Measurements from ENCODE around the gene CTPS1.

CTPS1 gene

DNA sequence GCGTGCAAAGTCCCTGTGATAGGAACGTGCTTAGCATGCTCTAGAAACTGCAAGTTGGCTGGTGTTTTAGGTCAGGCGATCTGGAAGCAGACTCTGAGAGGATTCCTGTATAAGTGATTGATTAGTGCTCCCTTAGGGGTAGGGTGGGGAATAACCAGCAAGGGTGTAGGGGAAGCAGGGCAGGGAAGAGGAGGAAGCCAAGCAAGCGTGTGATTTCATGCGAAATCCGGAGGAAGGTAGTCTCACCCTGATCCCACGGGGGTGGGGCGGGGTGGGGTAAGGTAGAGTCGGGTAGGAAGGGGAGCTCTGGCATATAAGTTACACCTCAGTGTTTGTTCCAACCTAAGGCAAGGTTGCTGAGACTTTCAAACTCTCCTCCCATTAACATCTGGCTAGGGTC, 24.9 kb upstream of the CTPS1 start:
- TF ChIP-seq SNAI2 (CRISPR knock-in tag; IDR thresholded peaks at IDR 0.05) = no peak
- no peak for TF ChIP-seq ARNTL (CRISPR knock-in tag; IDR thresholded peaks at IDR 0.05; ENCODE audit: borderline replicate concordance, low read depth)
- TF ChIP-seq ZNF70 (CRISPR knock-in tag; IDR thresholded peaks at IDR 0.05) = no peak
- TF ChIP-seq, protein P1, sequence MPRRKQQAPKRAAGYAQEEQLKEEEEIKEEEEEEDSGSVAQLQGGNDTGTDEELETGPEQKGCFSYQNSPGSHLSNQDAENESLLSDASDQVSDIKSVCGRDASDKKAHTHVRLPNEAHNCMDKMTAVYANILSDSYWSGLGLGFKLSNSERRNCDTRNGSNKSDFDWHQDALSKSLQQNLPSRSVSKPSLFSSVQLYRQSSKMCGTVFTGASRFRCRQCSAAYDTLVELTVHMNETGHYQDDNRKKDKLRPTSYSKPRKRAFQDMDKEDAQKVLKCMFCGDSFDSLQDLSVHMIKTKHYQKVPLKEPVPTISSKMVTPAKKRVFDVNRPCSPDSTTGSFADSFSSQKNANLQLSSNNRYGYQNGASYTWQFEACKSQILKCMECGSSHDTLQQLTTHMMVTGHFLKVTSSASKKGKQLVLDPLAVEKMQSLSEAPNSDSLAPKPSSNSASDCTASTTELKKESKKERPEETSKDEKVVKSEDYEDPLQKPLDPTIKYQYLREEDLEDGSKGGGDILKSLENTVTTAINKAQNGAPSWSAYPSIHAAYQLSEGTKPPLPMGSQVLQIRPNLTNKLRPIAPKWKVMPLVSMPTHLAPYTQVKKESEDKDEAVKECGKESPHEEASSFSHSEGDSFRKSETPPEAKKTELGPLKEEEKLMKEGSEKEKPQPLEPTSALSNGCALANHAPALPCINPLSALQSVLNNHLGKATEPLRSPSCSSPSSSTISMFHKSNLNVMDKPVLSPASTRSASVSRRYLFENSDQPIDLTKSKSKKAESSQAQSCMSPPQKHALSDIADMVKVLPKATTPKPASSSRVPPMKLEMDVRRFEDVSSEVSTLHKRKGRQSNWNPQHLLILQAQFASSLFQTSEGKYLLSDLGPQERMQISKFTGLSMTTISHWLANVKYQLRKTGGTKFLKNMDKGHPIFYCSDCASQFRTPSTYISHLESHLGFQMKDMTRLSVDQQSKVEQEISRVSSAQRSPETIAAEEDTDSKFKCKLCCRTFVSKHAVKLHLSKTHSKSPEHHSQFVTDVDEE (CRISPR knock-in tag; IDR thresholded peaks at IDR 0.05) = no peak
- no peak for TF ChIP-seq CSDC2 (CRISPR knock-in tag; IDR thresholded peaks at IDR 0.05)
- no peak for ATAC-seq

DNA sequence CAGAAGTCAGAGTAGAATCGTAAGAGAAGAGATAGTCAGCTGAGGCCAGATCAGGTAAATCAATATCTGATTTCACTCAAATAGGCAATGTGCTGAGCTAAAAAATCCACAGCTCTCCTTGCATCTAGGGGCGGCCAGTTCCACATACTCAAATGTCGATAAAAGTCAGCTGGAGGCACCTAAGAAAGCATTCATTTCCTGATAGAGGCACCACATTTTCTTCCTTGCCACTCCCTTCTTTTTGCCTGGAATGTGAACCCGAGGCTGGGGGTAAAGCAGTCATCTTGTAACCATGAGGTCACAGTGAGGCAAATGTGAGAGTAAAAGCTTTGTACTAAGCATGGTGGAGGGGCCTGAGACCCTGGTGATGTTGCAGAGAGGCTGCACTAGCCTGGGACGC, 24.2 kb upstream of the CTPS1 start:
- ATAC-seq = no peak
- no peak for TF ChIP-seq SNAI2 (CRISPR knock-in tag; IDR thresholded peaks at IDR 0.05)
- no peak for TF ChIP-seq OSR1 (CRISPR knock-in tag; IDR thresholded peaks at IDR 0.05)
- no peak for TF ChIP-seq ZFP30 (CRISPR knock-in tag; IDR thresholded peaks at IDR 0.05)
- TF ChIP-seq ESRRG (CRISPR knock-in tag; IDR thresholded peaks at IDR 0.05) = no peak
- no peak for TF ChIP-seq ISL1 (CRISPR knock-in tag; IDR thresholded peaks at IDR 0.05)
- TF ChIP-seq ZNF565 (CRISPR knock-in tag; conservative IDR thresholded peaks at IDR 0.05; ENCODE audit: low read depth) = no peak
- no peak for TF ChIP-seq CSDC2 (CRISPR knock-in tag; IDR thresholded peaks at IDR 0.05)
- TF ChIP-seq, protein P2, sequence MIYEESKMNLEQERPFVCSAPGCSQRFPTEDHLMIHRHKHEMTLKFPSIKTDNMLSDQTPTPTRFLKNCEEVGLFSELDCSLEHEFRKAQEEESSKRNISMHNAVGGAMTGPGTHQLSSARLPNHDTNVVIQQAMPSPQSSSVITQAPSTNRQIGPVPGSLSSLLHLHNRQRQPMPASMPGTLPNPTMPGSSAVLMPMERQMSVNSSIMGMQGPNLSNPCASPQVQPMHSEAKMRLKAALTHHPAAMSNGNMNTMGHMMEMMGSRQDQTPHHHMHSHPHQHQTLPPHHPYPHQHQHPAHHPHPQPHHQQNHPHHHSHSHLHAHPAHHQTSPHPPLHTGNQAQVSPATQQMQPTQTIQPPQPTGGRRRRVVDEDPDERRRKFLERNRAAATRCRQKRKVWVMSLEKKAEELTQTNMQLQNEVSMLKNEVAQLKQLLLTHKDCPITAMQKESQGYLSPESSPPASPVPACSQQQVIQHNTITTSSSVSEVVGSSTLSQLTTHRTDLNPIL (CRISPR knock-in tag; IDR thresholded peaks at IDR 0.05; ENCODE audit: low read depth) = no peak

DNA sequence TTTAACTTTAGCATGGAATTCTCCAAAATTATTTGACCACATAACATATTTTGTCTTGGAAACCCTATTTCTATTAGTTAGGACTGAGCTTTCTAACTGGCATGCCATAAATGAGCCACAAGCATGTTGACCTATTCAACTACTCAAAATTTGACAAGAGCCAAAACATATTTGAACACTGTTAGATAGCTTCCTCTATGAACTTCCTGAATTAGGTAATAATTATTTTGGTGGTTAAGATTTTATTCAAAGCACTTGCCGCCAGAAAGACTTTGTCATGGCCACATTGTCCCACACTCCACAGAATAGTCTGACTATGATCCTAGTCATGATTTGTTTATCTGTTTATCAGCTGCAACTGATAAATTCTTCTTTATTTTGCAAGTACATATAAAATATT, 23.1 kb upstream of the CTPS1 start:
- TF ChIP-seq ZNF565 (CRISPR knock-in tag; conservative IDR thresholded peaks at IDR 0.05; ENCODE audit: low read depth) = no peak
- TF ChIP-seq, protein P3, sequence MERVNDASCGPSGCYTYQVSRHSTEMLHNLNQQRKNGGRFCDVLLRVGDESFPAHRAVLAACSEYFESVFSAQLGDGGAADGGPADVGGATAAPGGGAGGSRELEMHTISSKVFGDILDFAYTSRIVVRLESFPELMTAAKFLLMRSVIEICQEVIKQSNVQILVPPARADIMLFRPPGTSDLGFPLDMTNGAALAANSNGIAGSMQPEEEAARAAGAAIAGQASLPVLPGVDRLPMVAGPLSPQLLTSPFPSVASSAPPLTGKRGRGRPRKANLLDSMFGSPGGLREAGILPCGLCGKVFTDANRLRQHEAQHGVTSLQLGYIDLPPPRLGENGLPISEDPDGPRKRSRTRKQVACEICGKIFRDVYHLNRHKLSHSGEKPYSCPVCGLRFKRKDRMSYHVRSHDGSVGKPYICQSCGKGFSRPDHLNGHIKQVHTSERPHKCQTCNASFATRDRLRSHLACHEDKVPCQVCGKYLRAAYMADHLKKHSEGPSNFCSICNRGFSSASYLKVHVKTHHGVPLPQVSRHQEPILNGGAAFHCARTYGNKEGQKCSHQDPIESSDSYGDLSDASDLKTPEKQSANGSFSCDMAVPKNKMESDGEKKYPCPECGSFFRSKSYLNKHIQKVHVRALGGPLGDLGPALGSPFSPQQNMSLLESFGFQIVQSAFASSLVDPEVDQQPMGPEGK (CRISPR knock-in tag; IDR thresholded peaks at IDR 0.05; ENCODE audit: borderline replicate concordance) = no peak
- TF ChIP-seq RARB (CRISPR knock-in tag; IDR thresholded peaks at IDR 0.05) = no peak
- TF ChIP-seq ZC3H10 (CRISPR knock-in tag; IDR thresholded peaks at IDR 0.05) = no peak
- no peak for TF ChIP-seq ZFP3 (CRISPR knock-in tag; IDR thresholded peaks at IDR 0.05)
- TF ChIP-seq, protein P4, sequence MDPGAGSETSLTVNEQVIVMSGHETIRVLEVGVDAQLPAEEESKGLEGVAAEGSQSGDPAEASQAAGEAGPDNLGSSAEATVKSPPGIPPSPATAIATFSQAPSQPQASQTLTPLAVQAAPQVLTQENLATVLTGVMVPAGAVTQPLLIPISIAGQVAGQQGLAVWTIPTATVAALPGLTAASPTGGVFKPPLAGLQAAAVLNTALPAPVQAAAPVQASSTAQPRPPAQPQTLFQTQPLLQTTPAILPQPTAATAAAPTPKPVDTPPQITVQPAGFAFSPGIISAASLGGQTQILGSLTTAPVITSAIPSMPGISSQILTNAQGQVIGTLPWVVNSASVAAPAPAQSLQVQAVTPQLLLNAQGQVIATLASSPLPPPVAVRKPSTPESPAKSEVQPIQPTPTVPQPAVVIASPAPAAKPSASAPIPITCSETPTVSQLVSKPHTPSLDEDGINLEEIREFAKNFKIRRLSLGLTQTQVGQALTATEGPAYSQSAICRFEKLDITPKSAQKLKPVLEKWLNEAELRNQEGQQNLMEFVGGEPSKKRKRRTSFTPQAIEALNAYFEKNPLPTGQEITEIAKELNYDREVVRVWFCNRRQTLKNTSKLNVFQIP (CRISPR knock-in tag; IDR thresholded peaks at IDR 0.05; ENCODE audit: borderline replicate concordance, low read depth) = no peak
- TF ChIP-seq PPARA (CRISPR knock-in tag; IDR thresholded peaks at IDR 0.05; ENCODE audit: borderline replicate concordance) = no peak
- TF ChIP-seq BACH2 (CRISPR knock-in tag; IDR thresholded peaks at IDR 0.05; ENCODE audit: borderline replicate concordance) = no peak
- TF ChIP-seq TCF4 (CRISPR knock-in tag; IDR thresholded peaks at IDR 0.05; ENCODE audit: borderline replicate concordance) = no peak
- TF ChIP-seq, protein P5, sequence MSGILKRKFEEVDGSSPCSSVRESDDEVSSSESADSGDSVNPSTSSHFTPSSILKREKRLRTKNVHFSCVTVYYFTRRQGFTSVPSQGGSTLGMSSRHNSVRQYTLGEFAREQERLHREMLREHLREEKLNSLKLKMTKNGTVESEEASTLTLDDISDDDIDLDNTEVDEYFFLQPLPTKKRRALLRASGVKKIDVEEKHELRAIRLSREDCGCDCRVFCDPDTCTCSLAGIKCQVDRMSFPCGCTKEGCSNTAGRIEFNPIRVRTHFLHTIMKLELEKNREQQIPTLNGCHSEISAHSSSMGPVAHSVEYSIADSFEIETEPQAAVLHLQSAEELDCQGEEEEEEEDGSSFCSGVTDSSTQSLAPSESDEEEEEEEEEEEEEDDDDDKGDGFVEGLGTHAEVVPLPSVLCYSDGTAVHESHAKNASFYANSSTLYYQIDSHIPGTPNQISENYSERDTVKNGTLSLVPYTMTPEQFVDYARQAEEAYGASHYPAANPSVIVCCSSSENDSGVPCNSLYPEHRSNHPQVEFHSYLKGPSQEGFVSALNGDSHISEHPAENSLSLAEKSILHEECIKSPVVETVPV (CRISPR knock-in tag; IDR thresholded peaks at IDR 0.05) = no peak
- TF ChIP-seq, protein P2 (CRISPR knock-in tag; IDR thresholded peaks at IDR 0.05; ENCODE audit: low read depth) = no peak
- TF ChIP-seq ISL1 (CRISPR knock-in tag; IDR thresholded peaks at IDR 0.05) = no peak
- ATAC-seq = no peak

Data from SK-N-SH treated with all-trans-retinoic acid at 6 μM for 48 hours (cell line).